Neural progenitor cell (in vitro differentiated cells): ENCODE measurements around the gene SMYD3. TPM values are rescaled to one million over a fixed set of nuclear protein-coding genes. Genes with fewer than 3 reads are reported as not detected.

Experiments
- DNase-seq: peaks from one replicate; pipeline ENCODE4 v3.0.0-alpha.2; 2016; ENCODE audit warnings: low spot score
- H2AFZ ChIP-seq: fragments of 200-600 bp; sonication (generic); replicated peaks from 2 replicates; pipeline ENCODE4 v1.6.1; 2016; ENCODE audit warnings: antibody characterized with exemption
- H3F3A ChIP-seq: fragments of 200-600 bp; sonication (generic); 2 replicates; pipeline ENCODE4 v1.6.1; 2016; ENCODE audit warnings: antibody characterized with exemption, low read depth
- H3K27ac ChIP-seq: fragments of 200-600 bp; sonication (generic); 2 replicates; pipeline ENCODE4 v1.5.1; 2016; ENCODE audit warnings: mild to moderate bottlenecking
- H3K27me3 ChIP-seq: fragments of 200-600 bp; sonication (generic); 2 replicates; pipeline ENCODE4 v1.6.1; 2016; ENCODE audit warnings: mild to moderate bottlenecking, moderate library complexity
- H3K36me3 ChIP-seq: fragments of 200-600 bp; sonication (generic); 2 replicates; pipeline ENCODE4 v1.5.1; 2016
- H3K4me1 ChIP-seq: fragments of 200-600 bp; sonication (generic); 2 replicates; pipeline ENCODE4 v1.6.1; 2016; ENCODE audit warnings: mixed run types
- H3K4me2 ChIP-seq: fragments of 200-600 bp; sonication (generic); 2 replicates; pipeline ENCODE4 v1.6.1; 2016
- H3K4me3 ChIP-seq: fragments of 200-600 bp; sonication (generic); 2 replicates; pipeline ENCODE4 v1.5.1; 2016
- H3K79me2 ChIP-seq: fragments of 200-600 bp; sonication (generic); 2 replicates; pipeline ENCODE4 v1.6.1; 2016; ENCODE audit warnings: low read depth
- H3K9ac ChIP-seq: fragments of 200-600 bp; sonication (generic); 2 replicates; pipeline ENCODE4 v1.6.1; 2016
- H3K9me3 ChIP-seq: fragments of 200-600 bp; sonication (generic); 2 replicates; pipeline ENCODE4 v1.5.1; 2016; ENCODE audit warnings: low read depth
- H4K20me1 ChIP-seq: fragments of 200-600 bp; sonication (generic); 2 replicates; pipeline ENCODE4 v1.6.1; 2016; ENCODE audit warnings: low read depth
- H3K27ac Mint-ChIP-seq: 3 replicates; pipeline ENCODE4 v1.8.0; 2021; ENCODE audit warnings: mixed read lengths
- H3K27me3 Mint-ChIP-seq: 2 replicates; pipeline ENCODE4 v1.8.0; 2022; ENCODE audit warnings: low read depth, mild to moderate bottlenecking, inconsistent platforms, moderate library complexity, mixed read lengths; ENCODE audit not compliant: insufficient read depth
- H3K36me3 Mint-ChIP-seq: 3 replicates; pipeline ENCODE4 v1.8.0; 2021; ENCODE audit warnings: mixed read lengths
- H3K4me1 Mint-ChIP-seq: 3 replicates; pipeline ENCODE4 v1.8.0; 2021; ENCODE audit warnings: mixed read lengths
- H3K4me3 Mint-ChIP-seq: 3 replicates; pipeline ENCODE4 v1.8.0; 2021; ENCODE audit warnings: mild to moderate bottlenecking, moderate library complexity, mixed read lengths
- H3K9me3 Mint-ChIP-seq: 3 replicates; pipeline ENCODE4 v1.8.0; 2020; ENCODE audit warnings: mixed read lengths
- CTCF ChIP-seq: fragments of 200-600 bp; sonication (generic); IDR thresholded peaks from 2 replicates; pipeline ENCODE4 v1.5.1; 2017; ENCODE audit warnings: antibody characterized with exemption, mild to moderate bottlenecking
- EZH2 ChIP-seq: fragments of 200-600 bp; sonication (generic); IDR thresholded peaks from 2 replicates; pipeline ENCODE4 v1.6.1; 2017; ENCODE audit warnings: antibody characterized with exemption, mild to moderate bottlenecking, moderate library complexity
- EZH2phosphoT487 ChIP-seq: fragments of 200-600 bp; sonication (generic); IDR thresholded peaks from 2 replicates; pipeline ENCODE4 v1.6.1; 2017; ENCODE audit warnings: antibody characterized with exemption
- total RNA-seq: library from RNA; depleted of rRNA; stranded (reverse); fragments of >200 nt; gene quantifications from 2 replicates; pipeline ENCODE4 v1.2.3, GENCODE V29; 2015; ENCODE audit warnings: low replicate concordance

The SMYD3 gene
- total RNA-seq, 1 donor from 2014 or later: 43.2 TPM

DNA sequence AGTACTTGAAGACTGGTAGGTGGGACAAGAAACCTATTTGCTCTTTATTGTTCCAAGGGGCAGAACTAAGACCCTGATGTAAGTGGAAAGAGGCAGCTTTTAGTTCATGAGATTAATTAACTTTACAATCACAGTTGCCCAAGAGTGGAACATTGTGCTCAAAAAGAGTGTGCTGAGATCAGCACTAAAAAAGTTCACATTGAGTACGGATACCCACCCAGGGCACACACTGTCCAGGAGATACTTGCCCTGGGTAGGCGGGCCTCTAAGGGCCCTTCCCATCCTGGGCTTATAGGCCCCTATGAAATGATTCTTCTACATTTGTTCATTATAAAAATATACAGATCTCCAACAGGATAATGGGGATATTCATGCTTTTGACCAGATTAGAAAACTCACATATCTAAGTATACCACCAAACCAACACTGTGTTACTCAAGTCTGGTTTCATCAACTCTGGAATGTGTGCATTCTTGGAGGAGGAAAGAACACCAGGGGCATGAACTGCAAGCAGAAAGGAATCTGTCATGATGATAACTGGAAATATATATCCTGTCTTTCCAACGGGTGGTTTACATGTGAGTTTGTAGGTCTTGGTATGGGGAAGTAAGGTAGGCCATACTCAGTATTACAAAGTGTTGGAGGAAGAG is 626.2 kb downstream of the SMYD3 start:
- H3K9me3 Mint-ChIP-seq: peaks cover 5% of the 10 kb centered on the region

DNA sequence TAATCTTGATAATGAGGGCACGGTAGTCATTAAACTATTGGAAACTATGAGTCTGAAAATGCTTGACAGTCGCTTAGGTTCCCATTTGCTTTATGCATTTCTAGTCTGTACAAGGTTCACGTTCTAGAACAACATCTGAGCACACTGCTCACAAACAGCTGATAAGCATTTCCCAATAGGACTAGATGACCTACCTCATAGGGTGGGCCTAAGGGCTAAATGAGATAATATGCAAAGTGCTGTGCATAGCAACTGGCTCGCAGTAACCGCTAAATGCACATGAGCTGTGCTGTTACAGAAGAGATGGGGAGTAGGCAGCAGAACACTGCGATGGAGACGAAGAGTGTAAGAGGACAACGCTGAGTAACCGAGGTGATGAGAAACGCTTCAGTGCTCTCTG is 628.0 kb downstream of the SMYD3 start:
- Histone ChIP-seq H3K36me3 (no peaks in the 10 kb centered on the region), H3K4me2 (no peak overlapping the region), H3K27ac (no peak overlapping the region), H4K20me1 (no peaks in the 10 kb centered on the region), H2AFZ (no peak overlapping the region), H3K79me2 (no peaks in the 10 kb centered on the region), H3K9ac (no peak overlapping the region), H3F3A (no peaks in the 10 kb centered on the region), H3K4me1 (no peaks in the 10 kb centered on the region), H3K9me3 (no peaks in the 10 kb centered on the region), H3K27me3 (no peaks in the 10 kb centered on the region), H3K4me3 (no peak overlapping the region)
- Mint-ChIP-seq H3K4me3 (no peak overlapping the region), H3K27ac (no peak overlapping the region), H3K9me3 (no peaks in the 10 kb centered on the region), H3K27me3 (no peaks in the 10 kb centered on the region), H3K4me1 (peaks cover 2% of the 10 kb centered on the region), H3K36me3 (no peaks in the 10 kb centered on the region)
- no peak for TF ChIP-seq EZH2
- no peak for TF ChIP-seq EZH2phosphoT487
- TF ChIP-seq CTCF: no peak
- DNase-seq: no peak

More for the DNA sequence above, 626.2 kb downstream of the SMYD3 start:
- no peak overlapping the region for H3K4me3 Mint-ChIP-seq
- Histone ChIP-seq H3K27ac (no peak overlapping the region), H3F3A (no peaks in the 10 kb centered on the region), H3K27me3 (no peaks in the 10 kb centered on the region), H3K4me3 (no peak overlapping the region), H4K20me1 (no peaks in the 10 kb centered on the region), H3K4me1 (no peaks in the 10 kb centered on the region), H3K79me2 (no peaks in the 10 kb centered on the region), H3K36me3 (no peaks in the 10 kb centered on the region), H3K9ac (no peak overlapping the region), H3K9me3 (no peaks in the 10 kb centered on the region), H2AFZ (no peak overlapping the region), H3K4me2 (no peak overlapping the region)
- H3K36me3 Mint-ChIP-seq: peaks cover 5% of the 10 kb centered on the region
- DNase-seq: no peak
- no peaks in the 10 kb centered on the region for H3K27me3 Mint-ChIP-seq
- no peak overlapping the region for H3K27ac Mint-ChIP-seq
- no peak for TF ChIP-seq CTCF
- H3K4me1 Mint-ChIP-seq: no peaks in the 10 kb centered on the region

DNA sequence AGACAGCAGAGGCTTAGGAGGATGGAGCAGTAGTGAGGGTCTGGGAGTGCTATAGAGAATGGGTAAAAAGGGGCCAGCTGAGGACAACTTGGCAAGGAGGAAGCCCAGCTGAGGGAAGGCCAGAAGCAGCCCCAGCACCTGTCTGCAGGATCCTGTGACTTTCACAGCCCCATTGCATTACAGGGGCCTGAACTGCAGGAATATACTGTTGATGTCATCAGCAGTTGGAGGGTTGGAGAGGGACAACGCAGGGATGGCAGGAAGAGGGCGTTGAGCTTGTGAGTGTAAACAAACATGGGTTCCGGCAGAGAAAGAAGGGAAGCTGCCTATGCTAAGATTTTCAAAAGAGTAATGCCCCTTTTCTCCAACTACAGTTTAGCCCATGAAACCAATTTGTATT is 628.5 kb downstream of the SMYD3 start:
- H3K36me3 Mint-ChIP-seq: no peaks in the 10 kb centered on the region
- Histone ChIP-seq H3K27ac (no peak overlapping the region), H3K9me3 (no peaks in the 10 kb centered on the region), H3K9ac (no peak overlapping the region), H3K4me3 (no peak overlapping the region), H3K4me2 (no peak overlapping the region), H2AFZ (no peak overlapping the region), H3K4me1 (no peaks in the 10 kb centered on the region), H4K20me1 (no peaks in the 10 kb centered on the region), H3K36me3 (no peaks in the 10 kb centered on the region), H3F3A (no peaks in the 10 kb centered on the region), H3K79me2 (no peaks in the 10 kb centered on the region), H3K27me3 (no peaks in the 10 kb centered on the region)
- no peaks in the 10 kb centered on the region for H3K27me3 Mint-ChIP-seq
- TF ChIP-seq CTCF (no peak), EZH2phosphoT487 (no peak), EZH2 (no peak)
- DNase-seq: no peak
- H3K4me1 Mint-ChIP-seq: peaks cover 2% of the 10 kb centered on the region
- no peak overlapping the region for H3K27ac Mint-ChIP-seq
- H3K9me3 Mint-ChIP-seq: no peaks in the 10 kb centered on the region
- H3K4me3 Mint-ChIP-seq: no peak overlapping the region
